Suprapubic skin (tissue), 4 donors: Measurements from ENCODE around the gene HNRNPLL. TPM values are rescaled to one million over a fixed set of nuclear protein-coding genes. Genes with fewer than 3 reads are reported as not detected.

ENCODE experiments used
- DNase-seq, 2 donors: peaks; one replicate each; pipeline ENCODE4 v3.0.0-alpha.2; 2019; ENCODE audit warnings: low spot score in 2 of 2
- H3K27ac ChIP-seq: fragments of 200-600 bp; sonication (generic); one replicate; pipeline ENCODE4 v1.5.1; 2019
- H3K27me3 ChIP-seq: fragments of 200-600 bp; sonication (generic); one replicate; pipeline ENCODE4 v1.5.1; 2019
- H3K36me3 ChIP-seq: fragments of 200-600 bp; sonication (generic); one replicate; pipeline ENCODE4 v1.5.1; 2019
- H3K4me1 ChIP-seq: fragments of 200-600 bp; sonication (generic); one replicate; pipeline ENCODE4 v1.5.1; 2019
- H3K4me3 ChIP-seq: fragments of 200-600 bp; sonication (generic); one replicate; pipeline ENCODE4 v1.5.1; 2019; ENCODE audit warnings: mild to moderate bottlenecking
- H3K9me3 ChIP-seq: fragments of 200-600 bp; sonication (generic); one replicate; pipeline ENCODE4 v1.5.1; 2019
- CTCF ChIP-seq, 2 donors: fragments of 200-600 bp in 1 of 2; fragments of 450-650 bp in 1 of 2; sonication (generic) in 1 of 2; IDR thresholded peaks; one replicate each; pipeline ENCODE4 v1.5.1; 2016 to 2019; ENCODE audit warnings: antibody characterized with exemption in 2 of 2, mild to moderate bottlenecking in 1 of 2, moderate library complexity in 1 of 2
- EP300 ChIP-seq: sonication (generic); formaldehyde crosslinking; IDR thresholded peaks from one replicate; pipeline ENCODE4 v1.6.1; 2017; ENCODE audit warnings: antibody characterized with exemption
- POLR2A ChIP-seq, 2 donors: fragments of 450-650 bp; IDR thresholded peaks; one replicate each; pipeline ENCODE4 v1.6.1; 2017; ENCODE audit warnings: antibody characterized with exemption in 2 of 2, mild to moderate bottlenecking in 2 of 2, moderate library complexity in 2 of 2
- POLR2AphosphoS5 ChIP-seq, 3 donors: sonication (generic); formaldehyde crosslinking; IDR thresholded peaks; one replicate each; pipeline ENCODE4 v1.6.1; 2017; ENCODE audit warnings: antibody characterized with exemption in 3 of 3
- WGBS: methylation state at CpG from one replicate; pipeline ENCODE4 v1.1.5; 2018; 5-methylcytosine and 5-hydroxymethylcytosine counted together
- total RNA-seq, 4 donors: library from RNA; depleted of rRNA; stranded (reverse); fragments of >200 nt; gene quantifications; one replicate each; pipeline ENCODE4 v1.1.0, GENCODE V29; 2016

HNRNPLL gene
- total RNA-seq, 4 donors from 2014 or later: 13.1 to 54.6 (median 23.4) TPM

DNA sequence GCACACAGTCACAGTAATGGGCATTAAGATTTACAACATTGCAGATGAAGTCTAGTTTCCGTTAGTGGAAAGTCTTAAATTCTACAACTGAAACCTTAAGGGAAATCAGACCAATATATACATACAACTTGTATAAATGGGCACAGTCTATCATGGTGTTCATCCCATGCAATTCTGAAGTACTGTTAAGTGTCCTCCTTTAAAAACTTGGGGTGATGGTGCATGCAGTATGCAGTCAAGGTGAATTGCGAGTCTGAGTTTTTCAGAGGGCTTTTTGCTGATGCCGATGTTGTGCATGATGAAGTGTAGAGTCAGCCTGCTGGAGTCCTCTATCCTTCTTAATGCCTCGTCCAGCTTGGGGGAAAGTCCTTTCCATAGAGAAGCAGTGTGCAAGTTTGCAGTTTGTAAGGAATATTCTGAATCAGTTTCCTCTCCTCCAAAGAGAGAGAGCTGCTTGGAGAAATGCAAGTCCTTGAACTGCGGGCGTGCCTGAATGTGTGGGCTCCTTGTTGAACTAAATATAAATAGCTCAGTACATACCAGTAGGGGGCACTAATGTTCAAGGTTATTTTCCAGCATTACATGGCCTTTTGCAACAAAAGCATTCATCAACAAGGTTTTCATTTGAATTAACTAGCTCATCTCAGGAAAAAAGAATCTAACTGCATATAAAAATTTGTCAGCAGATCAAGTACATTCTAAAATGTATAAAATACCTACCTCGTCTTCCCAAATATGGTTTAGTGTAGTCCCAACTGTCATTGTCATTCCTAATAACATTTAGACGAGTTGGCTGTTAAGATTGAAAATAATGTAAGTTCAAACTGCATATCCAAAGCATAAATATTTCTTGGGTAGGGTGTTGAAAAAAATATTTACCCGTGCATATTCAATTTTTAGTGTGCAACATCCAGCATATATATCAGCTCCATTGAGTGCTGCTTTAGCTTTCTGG is 21.3 kb downstream of the HNRNPLL start:
- WGBS: 58% methylated on average over 9 of the region's 9 CpGs
- no peak overlapping the region for H3K4me3 ChIP-seq
- H3K27ac ChIP-seq: no peak overlapping the region
- H3K27me3 ChIP-seq: no peaks in the 10 kb centered on the region
- TF ChIP-seq EP300 (no peak), POLR2A (IDR thresholded peaks at IDR 0.05) (no peak), POLR2AphosphoS5 (IDR thresholded peaks at IDR 0.05) (no peak), CTCF (IDR thresholded peaks at IDR 0.05) (peak; percentile 49 to 63)
- H3K36me3 ChIP-seq: peaks cover 7% of the 10 kb centered on the region
- no peak for DNase-seq
- no peaks in the 10 kb centered on the region for H3K4me1 ChIP-seq
- H3K9me3 ChIP-seq: no peaks in the 10 kb centered on the region

DNA sequence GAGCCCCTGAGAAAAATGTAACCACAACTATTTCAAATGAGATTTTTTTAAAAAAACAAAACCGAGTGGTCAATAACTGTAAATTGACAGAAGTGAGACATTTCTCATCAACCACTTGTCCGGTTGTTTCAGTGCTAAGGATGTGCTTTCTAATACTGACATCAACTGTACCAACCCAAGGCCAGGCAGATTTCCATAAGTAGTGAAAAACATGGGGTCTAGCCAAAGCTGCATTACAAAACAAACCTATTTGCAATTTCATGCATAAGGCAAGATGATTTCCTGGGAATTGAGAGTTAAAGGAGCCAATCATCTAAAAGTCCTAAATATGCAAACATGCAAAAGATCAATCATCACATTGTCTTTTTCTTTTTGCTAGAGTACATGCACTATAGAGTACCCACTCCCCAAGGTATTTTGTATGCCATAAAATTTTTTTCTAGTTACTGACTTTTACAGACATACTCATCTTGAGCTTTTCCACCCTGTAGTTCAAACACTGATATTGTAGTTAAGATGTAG is 22.6 kb downstream of the HNRNPLL start:
- H3K4me1 ChIP-seq: no peaks in the 10 kb centered on the region
- TF ChIP-seq EP300 (no peak), POLR2A (IDR thresholded peaks at IDR 0.05) (no peak), POLR2AphosphoS5 (IDR thresholded peaks at IDR 0.05) (no peak), CTCF (IDR thresholded peaks at IDR 0.05) (no peak)
- H3K27ac ChIP-seq: no peak overlapping the region
- WGBS: 86% methylated on average over 2 of the region's 2 CpGs
- no peak for DNase-seq
- H3K4me3 ChIP-seq: no peak overlapping the region
- no peaks in the 10 kb centered on the region for H3K27me3 ChIP-seq
- no peaks in the 10 kb centered on the region for H3K9me3 ChIP-seq
- peaks cover 7% of the 10 kb centered on the region for H3K36me3 ChIP-seq

DNA sequence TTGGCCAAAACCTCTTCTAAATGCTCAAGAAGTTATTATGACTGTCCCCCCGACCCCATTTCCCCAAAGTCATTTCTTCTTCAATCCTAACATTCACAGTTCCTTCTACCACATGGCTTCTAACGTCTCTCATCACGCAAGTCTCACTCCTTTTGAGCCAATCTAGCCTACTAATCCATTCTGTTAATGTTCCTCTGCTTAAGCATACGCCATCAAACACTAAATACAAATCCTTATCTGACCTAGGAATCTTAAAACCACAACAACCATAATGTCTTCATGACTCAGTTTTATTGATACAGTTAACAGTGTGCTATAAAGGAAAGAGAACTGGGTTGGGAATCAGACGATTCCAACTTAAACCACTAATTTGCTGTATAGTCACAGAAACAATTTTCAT is 23.9 kb downstream of the HNRNPLL start:
- Histone ChIP-seq H3K4me3 (no peak overlapping the region), H3K9me3 (no peaks in the 10 kb centered on the region), H3K27ac (no peak overlapping the region), H3K36me3 (peaks cover 10% of the 10 kb centered on the region), H3K27me3 (no peaks in the 10 kb centered on the region), H3K4me1 (no peaks in the 10 kb centered on the region)
- TF ChIP-seq POLR2AphosphoS5 (IDR thresholded peaks at IDR 0.05) (no peak), POLR2A (IDR thresholded peaks at IDR 0.05) (no peak), CTCF (IDR thresholded peaks at IDR 0.05) (no peak), EP300 (no peak)
- WGBS: 77% methylated on average over 5 of the region's 5 CpGs
- no peak for DNase-seq

- Histone ChIP-seq H3K27me3 (no peaks in the 10 kb centered on the region), H3K36me3 (peaks cover 32% of the 10 kb centered on the region), H3K4me1 (no peaks in the 10 kb centered on the region), H3K27ac (no peak overlapping the region), H3K4me3 (no peak overlapping the region), H3K9me3 (no peaks in the 10 kb centered on the region)
- no peak for DNase-seq
- TF ChIP-seq POLR2A (IDR thresholded peaks at IDR 0.05): no peak
- TF ChIP-seq POLR2AphosphoS5 (IDR thresholded peaks at IDR 0.05): no peak
- TF ChIP-seq EP300: no peak
- no peak for TF ChIP-seq CTCF (IDR thresholded peaks at IDR 0.05)
Observed at GRCh38 chr2:38574278-38574677, 28.4 kb downstream of the HNRNPLL start.

DNA sequence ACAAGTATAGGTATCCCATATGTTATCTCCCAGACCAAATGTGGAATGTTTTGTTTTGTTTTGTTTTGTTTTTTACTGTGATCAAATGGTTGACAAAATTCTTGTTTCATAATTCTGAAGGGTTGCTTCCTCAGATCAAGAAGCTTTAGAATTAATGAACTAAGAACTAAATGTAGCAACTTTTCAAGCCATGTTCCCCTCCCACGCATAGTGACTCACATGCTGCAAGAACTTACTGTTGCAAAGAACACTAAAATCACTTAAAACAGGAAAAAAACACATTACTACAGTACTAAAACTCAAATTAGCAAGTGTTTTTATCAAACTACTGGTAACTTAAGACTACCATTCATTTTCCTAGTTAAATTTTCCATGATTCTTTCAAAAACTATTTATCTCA is 30.6 kb downstream of the HNRNPLL start:
- no peak overlapping the region for H3K4me3 ChIP-seq
- no peak for DNase-seq
- H3K27ac ChIP-seq: no peak overlapping the region
- no peaks in the 10 kb centered on the region for H3K9me3 ChIP-seq
- TF ChIP-seq POLR2A (IDR thresholded peaks at IDR 0.05) (no peak), CTCF (IDR thresholded peaks at IDR 0.05) (no peak), POLR2AphosphoS5 (IDR thresholded peaks at IDR 0.05) (no peak), EP300 (no peak)
- no peaks in the 10 kb centered on the region for H3K27me3 ChIP-seq
- no peaks in the 10 kb centered on the region for H3K4me1 ChIP-seq
- 50% methylated on average over 1 of the region's 1 CpG for WGBS
- H3K36me3 ChIP-seq: peaks cover 51% of the 10 kb centered on the region
